Left lung (tissue), 10 donors: ENCODE results near the gene RALGPS2. TPM values are rescaled to one million over a fixed set of nuclear protein-coding genes. Genes with fewer than 3 reads are reported as not detected.
"Not testable (repeated sequence)": the region's sequence is repeated elsewhere in the genome, so short reads cannot be mapped to it uniquely, and the experiment has no call there.

Experiments
- ATAC-seq: fragments of 200-7000 bp; cut with Tn5 transposase; one replicate; pipeline ENCODE4 v1.9.1; 2020; ENCODE audit warnings: moderate library complexity
- DNase-seq, 4 donors: peaks; one replicate each; pipeline ENCODE4 v3.0.0-alpha.2; 2013 to 2020
- H3K27ac ChIP-seq, 2 donors: fragments of 200-600 bp; sonication (generic) in 1 of 2; one replicate each; pipeline versions ENCODE4 v1.5.0 to v1.8.0; 2020 to 2021
- H3K27me3 ChIP-seq, 2 donors: fragments of 200-600 bp; sonication (generic) in 1 of 2; one replicate each; pipeline versions ENCODE4 v1.5.0 to v1.8.0; 2020 to 2021
- H3K36me3 ChIP-seq, 2 donors: fragments of 200-600 bp; sonication (generic) in 1 of 2; one replicate each; pipeline versions ENCODE4 v1.5.0 to v1.8.0; 2020 to 2021
- H3K4me1 ChIP-seq, 2 donors: fragments of 200-600 bp; one replicate each; pipeline ENCODE4 v1.8.0; 2021
- H3K4me3 ChIP-seq, 2 donors: fragments of 200-600 bp; sonication (generic) in 1 of 2; one replicate each; pipeline versions ENCODE4 v1.5.0 to v1.8.0; 2020 to 2021; ENCODE audit warnings: mild to moderate bottlenecking in 1 of 2
- H3K9me3 ChIP-seq, 2 donors: fragments of 200-600 bp; sonication (generic) in 1 of 2; one replicate each; pipeline versions ENCODE4 v1.5.0 to v1.8.0; 2020 to 2021
- intact Hi-C, 2 donors: fragments of 100-400 bp; cut with DNase I; formaldehyde crosslinking; loops; one replicate each; pipeline versions ENCODE4 v1.11.2 to v1.14.2; 2022
- polyA plus RNA-seq, 6 donors: library from polyadenylated mRNA; unstranded; fragments of 120-200 nt; gene quantifications; one replicate each; pipeline ENCODE4 v1.2.1, GENCODE V29; 2013; ENCODE audit not compliant: insufficient read length in 6 of 6
- total RNA-seq, 2 donors: library from RNA; stranded (reverse); fragmentation: NEBNext Ultra II Directional; extraction: Animal tissue kit (Norgen Biotek cat#: 25700); gene quantifications; one replicate each; pipeline ENCODE4 v1.2.1, GENCODE V29; 2021
- TF ChIP-seq, protein P1 (sequence below), 2 donors: fragments of 200-600 bp; sonication (generic) in 1 of 2; IDR thresholded peaks; one replicate each; pipeline versions ENCODE4 v1.5.0 to v1.8.0; 2021; ENCODE audit warnings: antibody characterized with exemption in 2 of 2
- donor health status: DM: no; HTN: yes; CAD: no.
- donor health status: DM: no; HTN: no; CAD: no.

The RALGPS2 gene
- total and polyA plus RNA-seq, 8 donors: 9.0 to 24.5 (median 20.9) TPM

- Histone ChIP-seq H3K27me3 (no peaks in the 10 kb centered on the region), H3K27ac (no peak overlapping the region), H3K36me3 (no peaks in the 10 kb centered on the region), H3K9me3 (no peaks in the 10 kb centered on the region), H3K4me1 (no peaks in the 10 kb centered on the region), H3K4me3 (no peak overlapping the region)
- DNase-seq: no peak
- intact Hi-C loops: no loop called here
- ATAC-seq: no peak
- TF ChIP-seq, protein P1, sequence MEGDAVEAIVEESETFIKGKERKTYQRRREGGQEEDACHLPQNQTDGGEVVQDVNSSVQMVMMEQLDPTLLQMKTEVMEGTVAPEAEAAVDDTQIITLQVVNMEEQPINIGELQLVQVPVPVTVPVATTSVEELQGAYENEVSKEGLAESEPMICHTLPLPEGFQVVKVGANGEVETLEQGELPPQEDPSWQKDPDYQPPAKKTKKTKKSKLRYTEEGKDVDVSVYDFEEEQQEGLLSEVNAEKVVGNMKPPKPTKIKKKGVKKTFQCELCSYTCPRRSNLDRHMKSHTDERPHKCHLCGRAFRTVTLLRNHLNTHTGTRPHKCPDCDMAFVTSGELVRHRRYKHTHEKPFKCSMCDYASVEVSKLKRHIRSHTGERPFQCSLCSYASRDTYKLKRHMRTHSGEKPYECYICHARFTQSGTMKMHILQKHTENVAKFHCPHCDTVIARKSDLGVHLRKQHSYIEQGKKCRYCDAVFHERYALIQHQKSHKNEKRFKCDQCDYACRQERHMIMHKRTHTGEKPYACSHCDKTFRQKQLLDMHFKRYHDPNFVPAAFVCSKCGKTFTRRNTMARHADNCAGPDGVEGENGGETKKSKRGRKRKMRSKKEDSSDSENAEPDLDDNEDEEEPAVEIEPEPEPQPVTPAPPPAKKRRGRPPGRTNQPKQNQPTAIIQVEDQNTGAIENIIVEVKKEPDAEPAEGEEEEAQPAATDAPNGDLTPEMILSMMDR (IDR thresholded peaks at IDR 0.05): no peak
These were observed 222.0 kb downstream of the RALGPS2 start for GRCh38 chr1:178946855-178947676.

DNA sequence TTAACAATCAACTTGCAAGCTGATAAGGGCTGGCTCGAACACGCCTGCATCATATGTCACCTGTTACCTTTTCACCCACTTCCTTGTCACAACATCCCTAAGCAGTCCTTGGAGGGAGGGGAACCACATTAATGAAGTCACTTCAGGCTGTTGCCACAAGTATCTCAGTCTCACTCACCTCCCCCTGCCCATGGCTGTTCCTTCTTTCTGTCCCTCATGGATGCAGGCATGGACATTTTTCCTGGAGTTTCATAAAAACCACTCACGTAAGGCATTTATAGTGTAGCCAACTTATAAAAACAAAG, 222.6 kb downstream of the RALGPS2 start:
- TF ChIP-seq, protein P1 (IDR thresholded peaks at IDR 0.05): no peak
- Histone ChIP-seq H3K4me1 (no peaks in the 10 kb centered on the region), H3K9me3 (no peaks in the 10 kb centered on the region), H3K27ac (no peak overlapping the region), H3K36me3 (no peaks in the 10 kb centered on the region), H3K4me3 (no peak overlapping the region), H3K27me3 (no peaks in the 10 kb centered on the region)
- ATAC-seq (no peak), DNase-seq (no peak)
- intact Hi-C loops: no loop called here

GRCh38 chr1:178948676-178949075, 223.6 kb downstream of the RALGPS2 start:
- no peaks in the 10 kb centered on the region for H3K27me3 ChIP-seq
- no peaks in the 10 kb centered on the region for H3K36me3 ChIP-seq
- ATAC-seq: no peak
- no peak overlapping the region for H3K4me3 ChIP-seq
- H3K4me1 ChIP-seq: no peaks in the 10 kb centered on the region
- no peak overlapping the region for H3K27ac ChIP-seq
- intact Hi-C loops: no loop called here
- TF ChIP-seq, protein P1 (IDR thresholded peaks at IDR 0.05): no peak
- no peaks in the 10 kb centered on the region for H3K9me3 ChIP-seq
- no peak for DNase-seq

GRCh38 chr1:178949866-178950265, 224.8 kb downstream of the RALGPS2 start:
- ATAC-seq, DNase-seq, H3K27me3 ChIP-seq, H3K36me3 ChIP-seq, H3K9me3 ChIP-seq, H3K4me1 ChIP-seq, H3K27ac ChIP-seq, intact Hi-C loops, H3K4me3 ChIP-seq: not testable (repeated sequence)

DNA sequence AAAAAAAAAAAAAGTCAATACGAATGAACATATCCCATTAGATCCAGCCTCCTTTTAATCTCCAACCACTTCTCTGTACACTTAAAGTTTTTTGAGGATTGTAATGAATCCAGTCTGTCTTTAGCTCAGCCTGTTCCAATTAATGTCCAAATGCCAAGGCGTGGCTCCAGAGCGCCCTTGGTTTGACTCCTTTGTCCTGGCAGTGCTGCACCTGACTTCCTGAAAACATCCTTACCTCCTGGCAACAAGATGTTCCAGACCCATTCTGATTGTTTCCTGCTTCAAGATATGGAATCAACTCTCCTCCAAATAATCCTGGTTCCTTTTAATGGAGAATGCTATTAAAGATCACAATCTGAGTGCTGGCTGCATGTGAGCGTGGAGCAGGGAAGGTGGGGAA, 226.6 kb downstream of the RALGPS2 start:
- TF ChIP-seq, protein P1 (IDR thresholded peaks at IDR 0.05): no peak
- DNase-seq: no peak
- H3K4me1 ChIP-seq: no peaks in the 10 kb centered on the region
- no peaks in the 10 kb centered on the region for H3K36me3 ChIP-seq
- intact Hi-C loops: no loop called here
- no peak for ATAC-seq
- H3K9me3 ChIP-seq: no peaks in the 10 kb centered on the region
- no peaks in the 10 kb centered on the region for H3K27me3 ChIP-seq
- H3K27ac ChIP-seq: no peak overlapping the region
- no peak overlapping the region for H3K4me3 ChIP-seq

DNA sequence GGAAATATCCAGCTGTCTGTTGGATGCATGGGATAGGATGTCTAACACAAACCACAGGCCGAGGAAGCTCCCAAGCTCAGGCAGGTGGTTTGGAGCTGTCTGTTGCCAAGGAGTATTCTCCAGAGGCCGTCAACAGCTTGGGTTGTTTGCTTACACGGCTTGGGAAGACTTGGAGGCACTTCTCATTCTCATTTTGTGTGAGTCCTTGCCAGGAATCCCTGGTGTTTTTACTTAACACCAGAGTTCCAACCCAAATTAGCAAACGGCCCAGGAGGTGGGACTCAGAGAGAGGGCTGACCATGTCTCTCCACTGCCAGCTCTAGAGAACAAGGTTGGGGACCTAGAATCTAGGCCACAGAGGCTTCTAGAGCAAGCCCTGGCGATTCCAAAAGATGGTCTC, 228.0 kb downstream of the RALGPS2 start:
- no peaks in the 10 kb centered on the region for H3K27me3 ChIP-seq
- H3K9me3 ChIP-seq: no peaks in the 10 kb centered on the region
- TF ChIP-seq, protein P1 (IDR thresholded peaks at IDR 0.05): no peak
- no peaks in the 10 kb centered on the region for H3K4me1 ChIP-seq
- no peak for ATAC-seq
- H3K36me3 ChIP-seq: no peaks in the 10 kb centered on the region
- intact Hi-C loops: no loop called here
- H3K27ac ChIP-seq: no peak overlapping the region
- DNase-seq: no peak
- H3K4me3 ChIP-seq: no peak overlapping the region
